NCI-H2227 (cell line): ENCODE measurements around the gene TAP1.
"Not testable (repeated sequence)": the region's sequence is repeated elsewhere in the genome, so short reads cannot be mapped to it uniquely, and the experiment has no call there.

Experiments used
- DNase-seq: peaks from one replicate; lab custom pipeline; 2025; ENCODE audit not compliant: unreplicated experiment; lab: John Stamatoyannopoulos, UW

The TAP1 gene

GRCh38 chr6:32807020-32807580, 46.4 kb downstream of the TAP1 start:
- no peak for DNase-seq

DNA sequence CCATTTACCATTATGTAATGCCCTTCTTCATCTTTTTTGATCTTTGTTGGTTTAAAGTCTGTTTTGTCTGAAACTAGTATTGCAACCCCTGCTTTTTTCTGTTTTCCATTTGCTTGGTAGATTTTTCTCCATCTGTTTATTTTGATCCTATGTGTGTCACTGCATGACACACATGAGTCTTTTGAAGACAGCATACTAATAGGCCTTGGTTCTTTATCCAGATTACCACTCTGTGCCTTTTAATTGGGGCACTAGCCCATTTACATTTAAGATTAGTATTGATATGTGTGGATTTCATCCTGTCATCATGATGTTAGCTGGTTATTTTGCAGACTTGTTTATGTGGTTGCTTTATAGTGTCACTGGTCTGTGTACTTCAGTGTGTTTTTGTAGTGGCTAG, 48.1 kb downstream of the TAP1 start:
- not testable (repeated sequence) for DNase-seq

- no peak for DNase-seq
Observed at GRCh38 chr6:32803416-32803815, 50.1 kb downstream of the TAP1 start.

GRCh38 chr6:32799740-32800139, 53.8 kb downstream of the TAP1 start:
- no peak for DNase-seq

DNA sequence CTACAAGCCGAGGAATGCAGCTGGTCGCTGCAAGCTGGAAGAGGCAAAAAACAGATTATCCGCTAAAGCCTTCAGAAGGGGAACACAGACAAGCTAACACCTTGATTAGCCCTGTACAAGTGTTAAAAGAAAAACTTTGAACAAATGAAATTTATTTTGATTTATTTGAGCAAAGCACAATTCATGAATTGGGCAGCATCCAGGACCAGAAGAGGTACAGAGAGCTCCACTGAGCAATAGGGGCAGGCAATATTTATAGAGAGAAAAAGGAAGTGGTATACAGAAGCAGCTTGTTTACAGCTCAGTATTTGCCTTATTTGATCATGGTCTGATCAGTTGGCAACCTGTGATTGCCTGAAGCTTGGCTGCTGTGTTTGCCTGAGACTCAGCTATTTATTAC, 54.3 kb downstream of the TAP1 start:
- DNase-seq: no peak

GRCh38 chr6:32796848-32797776, 56.4 kb downstream of the TAP1 start:
- peak; percentile 66 for DNase-seq
